IMR-90 (cell line): Measurements from ENCODE around the gene AKAP9. TPM values are rescaled to one million over a fixed set of nuclear protein-coding genes. Genes with fewer than 3 reads are reported as not detected.

Experiments used
- ATAC-seq: fragments of 200-7000 bp; cut with Tn5 transposase; 2 replicates; pipeline ENCODE4 v1.9.1; 2020; ENCODE audit warnings: low read depth, mild to moderate bottlenecking, moderate library complexity
- BruUV-seq: library from RNA; stranded (reverse); fragments of 400-500 nt; replicated peaks from 2 replicates; lab custom pipeline; 2021; lab: Mats Ljungman, UMichigan
- CTCF ChIA-PET: fragments of 300-600 bp; formaldehyde crosslinking; extraction: SDS; loops from one replicate; lab custom pipeline; 2021; ENCODE audit warnings: antibody characterized with exemption; lab: Yijun Ruan, JAX
- POLR2A ChIA-PET: fragments of 300-600 bp; sonication (Branson Sonifier 250); formaldehyde crosslinking; loops from one replicate; lab custom pipeline; 2022; ENCODE audit warnings: antibody characterized with exemption; ENCODE audit not compliant: unreplicated experiment; lab: Charles Lee
- DNase-seq: peaks from one replicate; pipeline ENCODE4 v3.0.0; 2013
- H2AFZ ChIP-seq: replicated peaks from 2 replicates; pipeline ENCODE3; 2013; ENCODE audit warnings: low read length, mild to moderate bottlenecking; ENCODE audit not compliant: poor library complexity
- H2AK5ac ChIP-seq: 2 replicates; pipeline ENCODE4 v1.6.1; 2013; ENCODE audit warnings: low read depth, low read length, inconsistent platforms
- H2AK9ac ChIP-seq: replicated peaks from 2 replicates; pipeline ENCODE3; 2013; ENCODE audit warnings: mild to moderate bottlenecking, low read depth, low read length, moderate library complexity; ENCODE audit not compliant: poor library complexity
- H2BK120ac ChIP-seq: 2 replicates; pipeline ENCODE4 v1.6.1; 2013; ENCODE audit warnings: low read depth, low read length, inconsistent platforms
- H2BK15ac ChIP-seq: 3 replicates; pipeline ENCODE4 v1.6.1; 2013; ENCODE audit warnings: low read depth, low read length, inconsistent platforms
- H2BK20ac ChIP-seq: 2 replicates; pipeline ENCODE4 v1.6.1; 2013; ENCODE audit warnings: low read depth, mild to moderate bottlenecking, inconsistent platforms, low read length, moderate library complexity
- H2BK5ac ChIP-seq: 2 replicates; pipeline ENCODE4 v1.6.1; 2013; ENCODE audit warnings: mild to moderate bottlenecking, low read depth, low read length, inconsistent platforms; ENCODE audit not compliant: poor library complexity, severe bottlenecking
- H3K14ac ChIP-seq: replicated peaks from 2 replicates; pipeline ENCODE4 v1.6.1; 2013; ENCODE audit warnings: low read depth, low read length, inconsistent platforms
- H3K18ac ChIP-seq: 2 replicates; pipeline ENCODE4 v1.6.1; 2013; ENCODE audit warnings: low read depth, low read length, control low read depth
- H3K23ac ChIP-seq: 2 replicates; pipeline ENCODE4 v1.6.1; 2013; ENCODE audit warnings: low read depth, low read length, inconsistent platforms
- H3K27ac ChIP-seq: 2 replicates; pipeline ENCODE4 v1.5.1; 2013; ENCODE audit warnings: mild to moderate bottlenecking, control low read depth, low read length; ENCODE audit not compliant: insufficient read depth
- H3K27me3 ChIP-seq: 2 replicates; pipeline ENCODE4 v1.6.1; 2013; ENCODE audit warnings: low read length; ENCODE audit not compliant: control insufficient read depth, insufficient read depth
- H3K36me3 ChIP-seq: 2 replicates; pipeline ENCODE4 v1.6.1; 2013; ENCODE audit warnings: low read length, mixed read lengths; ENCODE audit not compliant: control insufficient read depth, insufficient read depth
- H3K4ac ChIP-seq: 2 replicates; pipeline ENCODE4 v1.6.1; 2013; ENCODE audit warnings: low read depth, low read length, inconsistent platforms
- H3K4me1 ChIP-seq: 2 replicates; pipeline ENCODE4 v1.6.1; 2013; ENCODE audit warnings: low read length, mixed read lengths; ENCODE audit not compliant: control insufficient read depth, insufficient read depth
- H3K4me2 ChIP-seq: 2 replicates; pipeline ENCODE4 v1.6.1; 2013; ENCODE audit warnings: low read depth, mild to moderate bottlenecking, control low read depth, low read length, moderate library complexity
- H3K4me3 ChIP-seq: 2 replicates; pipeline ENCODE4 v1.5.1; 2013; ENCODE audit warnings: low read depth, mild to moderate bottlenecking, control low read depth, low read length, moderate library complexity; ENCODE audit not compliant: insufficient read depth
- H3K56ac ChIP-seq: 2 replicates; pipeline ENCODE4 v1.6.1; 2013; ENCODE audit warnings: low read length, inconsistent platforms; ENCODE audit not compliant: insufficient read depth; ENCODE audit errors: extremely low read depth
- H3K79me1 ChIP-seq, 2 experiments: 2 replicates each; pipeline ENCODE4 v1.6.1; 2013; ENCODE audit warnings: low read length in 2 of 2, inconsistent platforms in 1 of 2, low read depth in 1 of 2
- H3K9ac ChIP-seq: 2 replicates; pipeline ENCODE4 v1.6.1; 2013; ENCODE audit warnings: low read depth, low read length, control low read depth
- H3K9me1 ChIP-seq: 2 replicates; pipeline ENCODE4 v1.6.1; 2013; ENCODE audit warnings: low read length, inconsistent platforms; ENCODE audit not compliant: insufficient read depth
- H3K9me3 ChIP-seq: 2 replicates; pipeline ENCODE4 v1.6.1; 2013; ENCODE audit warnings: low read length; ENCODE audit not compliant: control insufficient read depth, insufficient read depth
- H4K20me1 ChIP-seq: 2 replicates; pipeline ENCODE4 v1.6.1; 2013; ENCODE audit warnings: low read length, inconsistent platforms; ENCODE audit not compliant: insufficient read depth
- H4K5ac ChIP-seq: 2 replicates; pipeline ENCODE4 v1.6.1; 2013; ENCODE audit warnings: mild to moderate bottlenecking, low read depth, low read length, control low read depth
- H4K8ac ChIP-seq, 2 experiments: 2 replicates each; pipeline ENCODE4 v1.6.1; 2013; ENCODE audit warnings: low read depth in 2 of 2, low read length in 2 of 2, control low read depth in 1 of 2, inconsistent platforms in 1 of 2
- H4K91ac ChIP-seq: 2 replicates; pipeline ENCODE4 v1.6.1; 2013; ENCODE audit warnings: low read depth, low read length, inconsistent platforms; ENCODE audit not compliant: insufficient read depth
- CEBPB ChIP-seq: IDR thresholded peaks from 2 replicates; pipeline ENCODE4 v1.6.1; 2012; ENCODE audit warnings: low read depth, low read length, improper control_type of control experiment
- POLR2A ChIP-seq: IDR thresholded peaks from 2 replicates; pipeline ENCODE4 v1.6.1; 2012; ENCODE audit warnings: mild to moderate bottlenecking, low read depth, low read length
- WGBS, 2 experiments: methylation state at CpG; one replicate each; pipeline versions ENCODE4 v1.1.5 to v1.1.7; 2013; ENCODE audit warnings: missing lambda C conversion rate in 2 of 2; ENCODE audit not compliant: insufficient read length in 1 of 2; ENCODE audit errors: extremely low coverage in 2 of 2; 5-methylcytosine and 5-hydroxymethylcytosine counted together
- dilution Hi-C: fragments of 300-500 bp; cut with HindIII; formaldehyde crosslinking; loops from one replicate; pipeline ENCODE4 v1.14.3; 2018; ENCODE audit warnings: low sequenced_read_pairs; ENCODE audit not compliant: unreplicated experiment
- in situ Hi-C: fragments of 300-500 bp; cut with MboI; formaldehyde crosslinking; loops from 3 replicates; pipeline ENCODE4 v1.14.3; 2019; ENCODE audit warnings: low sequenced_read_pairs, inconsistent platforms, mixed read lengths
- intact Hi-C: fragments of 100-400 bp; cut with micrococcal nuclease; formaldehyde crosslinking; loops from 2 replicates; pipeline ENCODE4 v1.10.0; 2022
- polyA plus RNA-seq, 3 experiments: library from polyadenylated mRNA; depleted of rRNA; stranded (reverse); fragments of >200 nt; gene quantifications; 2 replicates each; pipeline ENCODE4 v1.2.3, GENCODE V29; 2012; ENCODE audit warnings: low replicate concordance in 1 of 3
- total RNA-seq: library from RNA; depleted of rRNA; stranded (reverse); fragments of >200 nt; gene quantifications from 2 replicates; pipeline ENCODE4 v1.2.3, GENCODE V29; 2012

Gene AKAP9
- total and polyA plus RNA-seq, 2 of the 4 experiments (the other 2 are of a cell fraction), result 9.7 to 25.3 TPM

DNA sequence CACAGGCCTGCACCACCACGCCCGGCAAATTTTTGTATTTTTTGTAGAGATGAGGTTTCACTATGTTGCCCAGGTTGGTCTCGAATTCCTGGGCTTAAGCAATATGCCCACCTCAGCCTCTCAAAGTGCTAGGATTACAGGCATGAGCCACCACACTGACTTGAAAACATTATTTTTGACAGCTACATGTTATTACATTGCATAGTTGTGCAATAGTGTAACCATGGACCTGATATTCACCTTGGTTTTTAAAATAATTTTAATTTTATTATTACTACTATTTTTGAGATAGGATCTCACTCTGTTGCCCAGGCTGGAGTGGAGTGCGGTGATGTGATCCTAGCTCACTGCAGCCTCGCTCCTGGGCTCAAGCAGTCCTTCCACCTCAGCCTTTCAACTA lies 18.4 kb downstream of the AKAP9 start:
- no TSS peak for BruUV-seq
- Histone ChIP-seq H2BK5ac (no peak overlapping the region), H2AK5ac (no peak overlapping the region), H2BK15ac (no peak overlapping the region), H3K9me3 (no peaks in the 10 kb centered on the region), H3K4me3 (no peak overlapping the region), H2AK9ac (no peak overlapping the region), H3K27ac (no peak overlapping the region), H3K4me1 (no peaks in the 10 kb centered on the region), H3K36me3 (no peaks in the 10 kb centered on the region), H4K91ac (no peak overlapping the region), H2BK20ac (no peak overlapping the region), H3K23ac (no peak overlapping the region), H4K5ac (no peak overlapping the region), H4K20me1 (peaks cover 14% of the 10 kb centered on the region; the same call in 1 of the 2 replicates), H3K18ac (no peak overlapping the region), H3K56ac (no peak overlapping the region), H3K79me1 (peaks cover 9 to 28% of the 10 kb centered on the region in 2 experiments), H3K9me1 (no peaks in the 10 kb centered on the region), H3K4ac (no peak overlapping the region), H2AFZ (no peak overlapping the region), H4K8ac (no peak overlapping the region), H3K9ac (no peak overlapping the region), H2BK120ac (no peak overlapping the region), H3K27me3 (no peaks in the 10 kb centered on the region), H3K14ac (no peak overlapping the region), H3K4me2 (no peak overlapping the region)
- CTCF ChIA-PET, result no interaction called here
- dilution Hi-C loops (no loop called here), in situ Hi-C loops (no loop called here), intact Hi-C loops (no loop called here)
- ATAC-seq, result no peak
- POLR2A ChIA-PET, result no interaction called here
- peak; percentile 50 for TF ChIP-seq CEBPB
- TF ChIP-seq POLR2A, result no peak
- WGBS, 2 experiments, result no CpG with 5 or more reads among the region's 5 CpGs
- no peak for DNase-seq
